HepG2 (cell line): ENCODE data around the gene RPL39. TPM values are rescaled to one million over a fixed set of nuclear protein-coding genes. Genes with fewer than 3 reads are reported as not detected.

ENCODE experiments used
- ATAC-seq: fragments of 200-7000 bp; cut with Tn5 transposase; 3 replicates; pipeline ENCODE4 v1.9.1; 2020; ENCODE audit warnings: mild to moderate bottlenecking, moderate library complexity
- BruUV-seq: library from RNA; stranded (reverse); fragments of 400-500 nt; replicated peaks from 2 replicates; lab custom pipeline; 2021; lab: Mats Ljungman, UMichigan
- CTCF ChIA-PET: fragments of 300-600 bp; formaldehyde crosslinking; extraction: SDS; loops from one replicate; lab custom pipeline; 2021; ENCODE audit warnings: low total read pairs, inconsistent platforms, low intra/inter-chr PET ratio; lab: Yijun Ruan, JAX
- POLR2A ChIA-PET: fragments of 350-600 bp; sonication (Branson Sonifier 250); formaldehyde crosslinking; loops from one replicate; lab custom pipeline; 2020; ENCODE audit warnings: antibody characterized with exemption, inconsistent platforms; lab: Yijun Ruan, JAX
- DNase-seq: peaks from one replicate; pipeline ENCODE4 v3.0.0-alpha.2; 2015; ENCODE audit warnings: low spot score
- FAIRE-seq: peaks from 3 replicates; lab custom pipeline; 2011; peaks lifted over from hg19 to GRCh38; lab: Jason Lieb, UNC
- H2AFZ ChIP-seq: one replicate; pipeline ENCODE4 v1.6.1; 2011; ENCODE audit warnings: low read length, inconsistent platforms
- H3K27ac ChIP-seq: fragments of 300-600 bp; 3 replicates; pipeline ENCODE4 v1.8.0; 2011; ENCODE audit warnings: mixed run types, mild to moderate bottlenecking, mixed read lengths, low read length, inconsistent platforms; ENCODE audit not compliant: insufficient read depth; ENCODE audit errors: extremely low read length
- H3K27me3 ChIP-seq, 2 experiments: fragments of 200-600 bp in 1 of 2; 2 replicates in 1 of 2; 3 replicates in 1 of 2; pipeline versions ENCODE4 v1.6.0 to v1.8.0; 2011; ENCODE audit warnings: low read length in 2 of 2, mild to moderate bottlenecking in 2 of 2, moderate library complexity in 2 of 2, inconsistent platforms in 1 of 2; ENCODE audit not compliant: insufficient read depth in 2 of 2, control insufficient read depth in 1 of 2
- H3K36me3 ChIP-seq, 2 experiments: fragments of 200-600 bp in 1 of 2; replicated peaks in 1 of 2; 2 replicates in 1 of 2; 3 replicates in 1 of 2; pipeline versions ENCODE4 v1.5.1 to v1.8.0; 2011; ENCODE audit warnings: low read length in 2 of 2, inconsistent platforms in 1 of 2; ENCODE audit not compliant: insufficient read depth in 2 of 2, control insufficient read depth in 1 of 2
- H3K4me1 ChIP-seq: 2 replicates; pipeline ENCODE4 v1.5.1; 2012; ENCODE audit warnings: low read length, inconsistent platforms; ENCODE audit not compliant: insufficient read depth
- H3K4me2 ChIP-seq: 2 replicates; pipeline ENCODE4 v1.6.0; 2011; ENCODE audit warnings: low read depth, low read length, inconsistent platforms
- H3K4me3 ChIP-seq, 3 experiments: fragments of 200-600 bp in 1 of 3; sonication (generic), shearing (Covaris generic) in 1 of 3; replicated peaks in 1 of 3; 2 replicates each; pipeline ENCODE4 v1.5.1; 2011 to 2016; ENCODE audit warnings: low read length in 3 of 3, inconsistent platforms in 2 of 3, low read depth in 2 of 3, mild to moderate bottlenecking in 2 of 3, control low read depth in 1 of 3, mixed read lengths in 1 of 3; ENCODE audit not compliant: insufficient read depth in 1 of 3
- H3K79me2 ChIP-seq: one replicate; pipeline ENCODE4 v1.6.1; 2011; ENCODE audit warnings: low read length, inconsistent platforms; ENCODE audit not compliant: insufficient read depth
- H3K9ac ChIP-seq: 2 replicates; pipeline ENCODE4 v1.6.0; 2011; ENCODE audit warnings: mild to moderate bottlenecking, low read depth, low read length, inconsistent platforms; ENCODE audit not compliant: insufficient read depth
- H3K9me3 ChIP-seq: 2 replicates; pipeline ENCODE4 v1.5.1; 2012; ENCODE audit warnings: mild to moderate bottlenecking, low read length
- H4K20me1 ChIP-seq: 2 replicates; pipeline ENCODE4 v1.6.0; 2011; ENCODE audit warnings: inconsistent platforms, mild to moderate bottlenecking, low read length, moderate library complexity; ENCODE audit not compliant: insufficient read depth
- FIP1L1 ChIP-seq: fragments of 200-400 bp; formaldehyde crosslinking; IDR thresholded peaks from 2 replicates; pipeline ENCODE4 v1.6.1; 2018; ENCODE audit warnings: low read depth, mild to moderate bottlenecking, low read length, moderate library complexity, borderline replicate concordance; ENCODE audit not compliant: insufficient read depth
- RXRB ChIP-seq: IDR thresholded peaks from 2 replicates; pipeline ENCODE4 v1.6.1; 2016; ENCODE audit warnings: borderline replicate concordance, missing genetic modification reagents, missing compliant biosample characterization
- WIZ ChIP-seq: sonication (generic); formaldehyde crosslinking; IDR thresholded peaks from 2 replicates; pipeline ENCODE4 v1.5.1; 2020; ENCODE audit warnings: mild to moderate bottlenecking, missing genetic modification reagents
- ZNF460 ChIP-seq: sonication (generic); formaldehyde crosslinking; IDR thresholded peaks from 2 replicates; pipeline ENCODE4 v1.5.1; 2020; ENCODE audit warnings: missing genetic modification reagents, mild to moderate bottlenecking, borderline replicate concordance
- ZNF768 ChIP-seq: sonication (generic); formaldehyde crosslinking; IDR thresholded peaks from 2 replicates; pipeline ENCODE4 v1.4.0; 2020; ENCODE audit warnings: missing genetic modification reagents
- ZNF850 ChIP-seq: sonication (generic); formaldehyde crosslinking; conservative IDR thresholded peaks from 2 replicates; pipeline ENCODE4 v1.9.0; 2021; ENCODE audit warnings: mild to moderate bottlenecking, missing genetic modification reagents
- ZNF878 ChIP-seq: sonication (generic); formaldehyde crosslinking; IDR thresholded peaks from 2 replicates; pipeline ENCODE4 v1.8.1; 2023; ENCODE audit warnings: mild to moderate bottlenecking, missing genetic modification reagents, moderate library complexity
- WGBS: methylation state at CpG from one replicate; pipeline ENCODE4 v1.1.6; 2017; ENCODE audit warnings: low lambda C conversion rate; 5-methylcytosine and 5-hydroxymethylcytosine counted together
- in situ Hi-C: cut with HindIII; loops from 2 replicates; pipeline ENCODE4 v1.10.0; 2017; ENCODE audit warnings: low pct_unique_long_range_greater_than_20kb; ENCODE audit not compliant: extremely low pct_ligation_motif_present
- intact Hi-C: fragments of 100-400 bp; cut with micrococcal nuclease; formaldehyde crosslinking; loops from one replicate; pipeline ENCODE4 v1.10.0; 2022; ENCODE audit not compliant: unreplicated experiment
- polyA plus RNA-seq, 8 experiments: library from polyadenylated mRNA; depleted of rRNA in 3 of 8; stranded (reverse) in 7 of 8; unstranded in 1 of 8; fragments of >200 nt; fragmentation: Illumina TruSeq in 4 of 8; extraction: Trizol in 4 of 8; gene quantifications; 2 replicates each; pipeline versions ENCODE4 v1.2.1 to v1.2.3, GENCODE V29; 2011 to 2016; ENCODE audit warnings: low read depth in 4 of 8, missing spikeins in 1 of 8, mixed read lengths in 1 of 8; ENCODE audit not compliant: insufficient read depth in 1 of 8
- total RNA-seq, 5 experiments: library from RNA; depleted of rRNA; stranded (reverse); fragments of >200 nt; fragmentation: Illumina TruSeq; extraction: Trizol; gene quantifications; 2 replicates each; pipeline ENCODE4 v1.2.3, GENCODE V29; 2016; ENCODE audit warnings: low read depth in 1 of 5
- TF ChIP-seq, protein P1 (sequence below): sonication (generic); formaldehyde crosslinking; IDR thresholded peaks from 2 replicates; pipeline ENCODE4 v1.5.0; 2020; ENCODE audit warnings: mild to moderate bottlenecking, missing genetic modification reagents

Gene RPL39
- total and polyA plus RNA-seq, 2 of the 13 experiments (the other 11 are each of a cell fraction or from before 2014, with no cell fraction given): 2,312 to 3,547 TPM

DNA sequence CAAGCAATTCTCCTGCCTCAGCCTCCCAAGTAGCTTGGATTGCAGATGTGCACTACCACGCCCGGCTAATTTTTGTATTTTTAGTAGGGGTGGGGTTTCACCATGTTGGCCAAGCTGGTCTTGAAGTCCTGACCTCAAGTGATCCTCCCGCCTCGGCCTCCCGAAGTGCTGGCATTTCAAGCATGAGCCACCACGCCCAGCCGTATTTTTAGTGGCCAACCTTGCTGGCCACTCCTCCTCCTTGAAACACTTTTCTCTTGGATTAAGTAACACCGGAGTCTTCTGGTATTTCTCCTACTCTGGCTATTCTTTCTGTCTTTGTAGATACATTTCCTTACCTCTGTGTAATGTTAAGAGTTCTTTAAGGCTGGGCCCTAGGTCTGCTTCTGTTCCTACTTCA is 11.1 kb upstream of the RPL39 start:
- Histone ChIP-seq H3K36me3 (no peaks in the 10 kb centered on the region), H3K9ac (no peak overlapping the region), H2AFZ (no peak overlapping the region), H3K27me3 (no peaks in the 10 kb centered on the region), H4K20me1 (no peaks in the 10 kb centered on the region), H3K9me3 (no peaks in the 10 kb centered on the region), H3K27ac (no peak overlapping the region), H3K79me2 (no peaks in the 10 kb centered on the region), H3K4me3 (no peak overlapping the region), H3K4me1 (no peaks in the 10 kb centered on the region), H3K4me2 (no peak overlapping the region)
- no peak for TF ChIP-seq WIZ (CRISPR knock-in tag)
- no peak for TF ChIP-seq ZNF460 (CRISPR knock-in tag)
- no peak for TF ChIP-seq ZNF768 (CRISPR knock-in tag)
- no peak for TF ChIP-seq FIP1L1
- TF ChIP-seq, protein P1, sequence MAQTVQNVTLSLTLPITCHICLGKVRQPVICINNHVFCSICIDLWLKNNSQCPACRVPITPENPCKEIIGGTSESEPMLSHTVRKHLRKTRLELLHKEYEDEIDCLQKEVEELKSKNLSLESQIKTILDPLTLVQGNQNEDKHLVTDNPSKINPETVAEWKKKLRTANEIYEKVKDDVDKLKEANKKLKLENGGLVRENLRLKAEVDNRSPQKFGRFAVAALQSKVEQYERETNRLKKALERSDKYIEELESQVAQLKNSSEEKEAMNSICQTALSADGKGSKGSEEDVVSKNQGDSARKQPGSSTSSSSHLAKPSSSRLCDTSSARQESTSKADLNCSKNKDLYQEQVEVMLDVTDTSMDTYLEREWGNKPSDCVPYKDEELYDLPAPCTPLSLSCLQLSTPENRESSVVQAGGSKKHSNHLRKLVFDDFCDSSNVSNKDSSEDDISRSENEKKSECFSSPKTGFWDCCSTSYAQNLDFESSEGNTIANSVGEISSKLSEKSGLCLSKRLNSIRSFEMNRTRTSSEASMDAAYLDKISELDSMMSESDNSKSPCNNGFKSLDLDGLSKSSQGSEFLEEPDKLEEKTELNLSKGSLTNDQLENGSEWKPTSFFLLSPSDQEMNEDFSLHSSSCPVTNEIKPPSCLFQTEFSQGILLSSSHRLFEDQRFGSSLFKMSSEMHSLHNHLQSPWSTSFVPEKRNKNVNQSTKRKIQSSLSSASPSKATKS (CRISPR knock-in tag): no peak
- no peak for TF ChIP-seq ZNF878 (CRISPR knock-in tag)
- no peak for TF ChIP-seq ZNF850 (CRISPR knock-in tag)
- TF ChIP-seq RXRB: no peak
- DNase-seq (no peak), ATAC-seq (no peak), FAIRE-seq (no peak)
- intact Hi-C loops: no loop called here
- BruUV-seq: no TSS peak
- POLR2A ChIA-PET: no interaction called here
- 65% methylated on average over 4 of the region's 8 CpGs for WGBS
- in situ Hi-C loops: no loop called here
- CTCF ChIA-PET: no interaction called here
